ENCODE data around the gene CENPB.
A peak's percentile ranks its signal among the peaks of the same experiment; 100 is the strongest.
"Not testable (repeated sequence)": the region's sequence is repeated elsewhere in the genome, so short reads cannot be mapped to it uniquely, and the experiment has no call there.

Gene CENPB

GRCh38 chr20:3808544-3808943 lies 22.0 kb upstream of the CENPB start:
- no peak for DNase-seq

GRCh38 chr20:3804781-3805180 lies 18.2 kb upstream of the CENPB start:
- no peak for DNase-seq

GRCh38 chr20:3804254-3804751 lies 17.8 kb upstream of the CENPB start:
- no peak for DNase-seq

GRCh38 chr20:3803854-3804253 lies 17.3 kb upstream of the CENPB start:
- no peak for DNase-seq

- DNase-seq = no peak
Measured at GRCh38 chr20:3803289-3803688, 16.7 kb upstream of the CENPB start.

GRCh38 chr20:3802524-3803239 lies 16.1 kb upstream of the CENPB start:
- DNase-seq = no peak

- no peak for DNase-seq
Measured at GRCh38 chr20:3801846-3802245, 15.3 kb upstream of the CENPB start.

- no peak for DNase-seq
Measured at GRCh38 chr20:3801299-3801698, 14.8 kb upstream of the CENPB start.

- DNase-seq = no peak
Measured at GRCh38 chr20:3800878-3801260, 14.3 kb upstream of the CENPB start.

GRCh38 chr20:3800256-3800877 lies 13.8 kb upstream of the CENPB start:
- DNase-seq = no peak

- DNase-seq = no peak
Measured at GRCh38 chr20:3798908-3799248, 12.3 kb upstream of the CENPB start.

GRCh38 chr20:3798373-3798768 lies 11.8 kb upstream of the CENPB start:
- no peak for DNase-seq

GRCh38 chr20:3797592-3798372 lies 11.2 kb upstream of the CENPB start:
- DNase-seq = peak; percentile 71

GRCh38 chr20:3797226-3797545 lies 10.6 kb upstream of the CENPB start:
- DNase-seq = no peak

- DNase-seq = no peak
Measured at GRCh38 chr20:3796477-3797225, 10.1 kb upstream of the CENPB start.

- peak; percentile 96 for DNase-seq
Measured at GRCh38 chr20:3795511-3796468, 9.2 kb upstream of the CENPB start, which contains the start of gene CDC25B. CDC25B (plus strand) TSS chr20:3796310; CDS start chr20:3796532, 222 bp downstream.

- no peak for DNase-seq
Measured at GRCh38 chr20:3794701-3795420, 8.3 kb upstream of the CENPB start.

GRCh38 chr20:3794168-3794567 lies 7.6 kb upstream of the CENPB start:
- DNase-seq = not testable (repeated sequence)

- not testable (repeated sequence) for DNase-seq
Measured at GRCh38 chr20:3789201-3789600, 2.7 kb upstream of the CENPB start.

GRCh38 chr20:3788685-3789155 lies 2.2 kb upstream of the CENPB start:
- DNase-seq = no peak

All from stimulated activated CD4-positive, alpha-beta T cell treated with anti-CD3 and anti-CD28 coated beads, Interleukin-15, amount 100 ng/mL, for 24 hours (primary cell).